ENCODE measurements around the gene CLCN7. TPM values are rescaled to one million over a fixed set of nuclear protein-coding genes. Genes with fewer than 3 reads are reported as not detected.

Gene CLCN7
- total and polyA plus RNA-seq, 2 experiments from 2014 or later = 17.4 to 53.8 TPM

DNA sequence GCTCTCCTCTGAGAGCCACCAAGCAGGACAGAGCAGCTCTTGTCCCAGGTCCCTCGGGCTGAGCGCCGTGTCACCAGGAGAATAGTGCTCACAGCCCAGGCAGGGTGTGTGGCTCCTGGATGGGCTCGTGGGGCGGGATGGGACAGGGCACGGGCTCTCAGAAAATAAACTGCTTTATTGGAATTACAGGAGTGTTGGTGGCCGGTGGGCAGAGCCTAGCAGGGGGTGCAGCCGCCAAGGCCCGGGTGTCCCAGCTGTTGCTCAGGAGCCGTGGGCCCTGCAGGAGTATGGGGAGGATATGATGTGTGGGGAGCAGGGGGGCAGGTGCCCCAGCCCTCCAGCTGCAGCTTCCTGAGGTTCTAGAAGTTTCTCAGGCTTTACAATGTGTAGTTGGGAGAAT, 35.4 kb upstream of the CLCN7 start:
- Mint-ChIP-seq H3K4me3 (no peak overlapping the region), H3K27me3 (ENCODE audit: insufficient read depth, low read depth, poor library complexity) (peaks cover 13% of the 10 kb centered on the region), H3K9me3 (peaks cover 16% of the 10 kb centered on the region; the same call in 2 of the 3 replicates), H3K36me3 (ENCODE audit: low read depth) (peaks cover 44% of the 10 kb centered on the region), H3K27ac (no peak overlapping the region), H3K4me1 (no peaks in the 10 kb centered on the region)
- no peak for ATAC-seq
- Histone ChIP-seq H3K4me2 (no peak overlapping the region), H3K79me2 (replicated peaks; ENCODE audit: insufficient read depth) (no peaks in the 10 kb centered on the region), H3K4me1 (ENCODE audit: insufficient read depth) (no peaks in the 10 kb centered on the region), H2AFZ (no peak overlapping the region), H3K4me3 (no peak overlapping the region), H3K9me2 (ENCODE audit: insufficient read depth) (no peaks in the 10 kb centered on the region), H4K20me1 (replicated peaks; ENCODE audit: insufficient read depth) (peaks cover 4% of the 10 kb centered on the region; the same call in 1 of the 2 replicates), H3K36me3 (ENCODE audit: insufficient read depth) (no peaks in the 10 kb centered on the region), H3K27me3 (ENCODE audit: insufficient read depth) (no peaks in the 10 kb centered on the region), H3F3A (replicated peaks; ENCODE audit: low read depth) (no peaks in the 10 kb centered on the region), H3K27ac (ENCODE audit: low read depth) (no peak overlapping the region)
- no peak for DNase-seq (ENCODE audit: low spot score)
- TF ChIP-seq EZH2phosphoT487 (IDR thresholded peaks at IDR 0.05; ENCODE audit: unreplicated experiment) = no peak
- no peak for TF ChIP-seq ZNF331 (CRISPR knock-in tag; IDR thresholded peaks at IDR 0.05; ENCODE audit: low read depth)
- no peak for TF ChIP-seq NANOG (IDR thresholded peaks at IDR 0.05; ENCODE audit: borderline replicate concordance)
- TF ChIP-seq EZH2 (IDR thresholded peaks at IDR 0.05; ENCODE audit: low read depth, unreplicated experiment) = no peak

DNA sequence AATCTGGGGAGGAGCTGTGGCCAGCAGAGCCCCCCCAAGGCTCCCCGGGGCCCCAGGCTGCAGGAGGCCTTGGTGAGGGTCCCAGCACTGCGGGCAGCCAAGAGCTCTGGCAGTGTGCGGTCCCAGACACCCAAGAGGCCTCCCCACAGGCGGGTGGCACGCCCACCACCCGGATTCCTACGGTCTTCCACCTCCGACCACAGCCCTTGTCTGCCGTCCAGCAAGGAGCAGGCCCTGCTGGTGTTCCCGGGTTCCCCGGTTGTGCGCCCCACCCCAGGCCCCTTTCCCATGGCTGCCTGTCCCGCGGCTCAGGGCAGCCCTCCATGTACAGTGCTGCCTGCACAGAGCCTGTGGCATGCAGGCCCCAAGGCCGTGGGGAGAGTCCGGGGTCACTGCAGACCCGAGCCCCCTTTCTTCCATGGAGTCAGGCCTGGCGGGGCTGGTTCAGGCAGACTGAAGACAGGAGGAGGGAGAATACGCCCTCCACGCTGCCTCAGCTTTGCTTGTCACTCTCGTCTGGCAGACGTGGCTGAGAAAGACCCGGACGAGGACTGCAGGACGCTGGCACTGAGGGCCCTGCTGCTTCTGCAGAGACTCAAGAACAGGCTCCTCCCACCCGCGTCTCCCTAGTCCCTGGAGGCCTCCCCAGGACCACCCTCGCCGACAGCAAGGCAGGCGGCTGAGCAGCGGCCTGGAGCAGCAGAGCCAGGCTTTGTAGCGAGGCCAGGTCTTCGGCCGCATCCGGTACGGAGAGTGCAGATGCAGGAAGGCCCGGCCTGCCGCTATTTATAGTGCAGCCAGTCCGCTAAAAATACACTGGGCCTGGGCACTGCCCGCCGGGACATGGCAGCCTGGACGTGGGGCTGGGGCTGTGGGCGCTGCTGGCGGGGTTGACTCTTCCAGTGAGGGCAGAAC, 34.7 kb upstream of the CLCN7 start:
- peaks cover 13% of the 10 kb centered on the region for H3K27me3 Mint-ChIP-seq (ENCODE audit: insufficient read depth, low read depth, poor library complexity)
- ATAC-seq = no peak
- no peak overlapping the region for H3K27ac Mint-ChIP-seq
- H3K36me3 ChIP-seq (ENCODE audit: insufficient read depth) = no peaks in the 10 kb centered on the region
- no peak overlapping the region for H3K4me3 ChIP-seq
- H3K79me2 ChIP-seq (replicated peaks; ENCODE audit: insufficient read depth) = no peaks in the 10 kb centered on the region
- H3K4me2 ChIP-seq = no peak overlapping the region
- H3K4me1 ChIP-seq (ENCODE audit: insufficient read depth) = no peaks in the 10 kb centered on the region
- no peak overlapping the region for H3K4me3 Mint-ChIP-seq
- H3K4me1 Mint-ChIP-seq = no peaks in the 10 kb centered on the region
- DNase-seq (ENCODE audit: low spot score) = no peak
- no peaks in the 10 kb centered on the region for H3F3A ChIP-seq (replicated peaks; ENCODE audit: low read depth)
- peaks cover 38% of the 10 kb centered on the region for H3K36me3 Mint-ChIP-seq (ENCODE audit: low read depth)
- no peaks in the 10 kb centered on the region for H3K9me2 ChIP-seq (ENCODE audit: insufficient read depth)
- H3K9me3 Mint-ChIP-seq = peaks cover 15% of the 10 kb centered on the region; the same call in 2 of the 3 replicates
- H3K27me3 ChIP-seq (ENCODE audit: insufficient read depth) = no peaks in the 10 kb centered on the region
- no peak overlapping the region for H2AFZ ChIP-seq
- peaks cover 4% of the 10 kb centered on the region; the same call in 1 of the 2 replicates for H4K20me1 ChIP-seq (replicated peaks; ENCODE audit: insufficient read depth)
- H3K27ac ChIP-seq (ENCODE audit: low read depth) = no peak overlapping the region
- no peak for TF ChIP-seq STAT1 (IDR thresholded peaks at IDR 0.05; ENCODE audit: unreplicated experiment)
- no peak for TF ChIP-seq REST (IDR thresholded peaks at IDR 0.05; ENCODE audit: unreplicated experiment)
- TF ChIP-seq JUNB (IDR thresholded peaks at IDR 0.05; ENCODE audit: unreplicated experiment) = no peak
- TF ChIP-seq CREB1 (CRISPR knock-in tag; IDR thresholded peaks at IDR 0.05; ENCODE audit: low read depth) = no peak
- no peak; the same call in 1 of the 2 replicates for TF ChIP-seq POLR2AphosphoS5 (IDR thresholded peaks at IDR 0.05; ENCODE audit: low read depth)
- TF ChIP-seq ZNF462 (CRISPR knock-in tag; IDR thresholded peaks at IDR 0.05) = no peak
- no peak for TF ChIP-seq ZNF331 (CRISPR knock-in tag; IDR thresholded peaks at IDR 0.05; ENCODE audit: low read depth)
- no peak for TF ChIP-seq NANOG (IDR thresholded peaks at IDR 0.05; ENCODE audit: borderline replicate concordance)
- TF ChIP-seq ZNF114 (CRISPR knock-in tag; IDR thresholded peaks at IDR 0.05) = no peak

Data from GM23338 (cell line).